HG02938 (cell line): ENCODE measurements around the gene FOXP1.
"Not testable (repeated sequence)": the region's sequence is repeated elsewhere in the genome, so short reads cannot be mapped to it uniquely, and the experiment has no call there.

Experiments used
- ATAC-seq: cut with Tn5 transposase; IDR thresholded peaks from one replicate; pipeline ENCODE4 v1.9.1; 2021; ENCODE audit warnings: mild to moderate bottlenecking, moderate library complexity; ENCODE audit not compliant: unreplicated experiment

Gene FOXP1

GRCh38 chr3:70975981-70976380, 607.5 kb downstream of the FOXP1 start:
- not testable (repeated sequence) for ATAC-seq

GRCh38 chr3:70974747-70975146, 608.8 kb downstream of the FOXP1 start:
- no peak for ATAC-seq

DNA sequence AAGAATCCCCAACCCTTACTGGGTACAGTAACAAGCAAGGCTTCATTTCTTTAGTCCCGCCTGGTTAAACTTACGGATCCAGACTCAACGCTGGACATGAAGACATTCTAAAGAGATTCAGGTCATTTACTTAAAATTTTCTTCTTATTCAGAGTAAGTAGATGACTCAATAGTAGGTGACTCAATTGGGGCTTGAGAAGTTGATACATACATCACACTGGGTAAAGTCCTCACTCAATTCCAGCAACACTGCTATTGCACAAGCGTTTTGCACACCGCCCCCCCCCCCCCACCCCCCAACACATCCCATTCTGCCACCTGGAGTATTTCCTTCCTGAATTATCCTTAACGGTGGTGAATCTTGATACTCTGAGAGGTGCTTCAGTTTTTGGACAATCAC, 610.0 kb downstream of the FOXP1 start:
- no peak for ATAC-seq

GRCh38 chr3:70972855-70973254, 610.7 kb downstream of the FOXP1 start:
- ATAC-seq, result no peak

- ATAC-seq, result no peak
Measured at GRCh38 chr3:70970952-70971351, 612.6 kb downstream of the FOXP1 start.

GRCh38 chr3:70970171-70970570, 613.4 kb downstream of the FOXP1 start:
- ATAC-seq, result no peak

- no peak for ATAC-seq
Measured at GRCh38 chr3:70963431-70964275, 619.9 kb downstream of the FOXP1 start.

DNA sequence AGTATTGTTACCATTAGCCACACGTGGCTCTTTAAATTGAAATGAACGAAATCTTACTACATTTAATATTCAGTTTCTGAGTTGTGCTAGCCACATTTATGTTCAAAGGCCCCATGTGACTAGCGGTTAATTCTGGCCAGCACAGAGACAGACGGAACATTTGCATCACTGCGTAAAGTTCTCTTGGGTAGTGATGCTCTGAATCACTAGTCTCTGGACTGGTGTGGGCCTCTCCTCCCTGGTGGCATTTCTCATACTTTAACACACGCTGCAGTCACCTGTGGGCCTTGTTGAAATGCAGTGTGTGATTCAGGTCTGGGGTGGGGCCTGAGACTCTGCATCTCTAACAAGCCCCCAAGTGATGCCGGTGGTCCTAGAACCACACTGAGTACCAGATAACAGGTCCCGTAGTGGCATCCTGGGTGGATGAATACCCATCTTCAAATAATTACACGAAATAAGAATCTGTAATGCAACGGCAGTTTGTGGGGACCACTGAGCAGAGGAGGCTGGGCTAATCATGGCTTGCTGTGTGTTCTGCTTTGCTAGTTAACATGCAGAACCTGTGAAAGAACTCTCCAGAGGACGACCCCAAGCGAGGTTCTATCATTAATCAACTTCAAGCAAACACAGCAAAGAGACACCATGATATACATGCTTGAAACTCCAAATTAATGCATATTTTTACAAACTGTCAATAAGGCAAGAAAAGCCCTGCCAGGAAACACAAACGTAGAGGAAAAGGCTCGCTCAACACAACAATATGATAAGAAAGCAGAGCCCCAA, 623.8 kb downstream of the FOXP1 start:
- no peak for ATAC-seq

- no peak for ATAC-seq
Measured at GRCh38 chr3:70952033-70952747, 631.3 kb downstream of the FOXP1 start.

GRCh38 chr3:70951316-70951715, 632.2 kb downstream of the FOXP1 start:
- no peak for ATAC-seq

DNA sequence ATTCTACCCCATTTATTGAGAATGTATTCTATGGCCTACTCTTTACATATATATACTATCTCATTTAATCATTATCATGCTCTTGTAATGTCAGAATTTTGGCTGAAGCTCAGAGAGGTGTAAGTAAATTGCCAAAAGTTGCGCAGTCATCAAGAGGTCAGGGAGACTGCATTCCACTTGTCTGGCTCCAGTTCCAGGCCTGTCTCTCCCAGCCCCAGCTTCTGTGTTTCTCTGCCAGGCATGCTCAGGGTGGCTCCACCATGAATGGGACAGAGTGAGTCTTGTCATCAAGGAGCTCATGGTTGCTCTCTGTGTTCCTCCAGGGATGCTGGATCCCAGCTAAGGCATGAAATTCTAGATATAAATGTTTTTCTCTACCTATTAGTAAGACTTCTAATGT, 635.9 kb downstream of the FOXP1 start:
- no peak for ATAC-seq

DNA sequence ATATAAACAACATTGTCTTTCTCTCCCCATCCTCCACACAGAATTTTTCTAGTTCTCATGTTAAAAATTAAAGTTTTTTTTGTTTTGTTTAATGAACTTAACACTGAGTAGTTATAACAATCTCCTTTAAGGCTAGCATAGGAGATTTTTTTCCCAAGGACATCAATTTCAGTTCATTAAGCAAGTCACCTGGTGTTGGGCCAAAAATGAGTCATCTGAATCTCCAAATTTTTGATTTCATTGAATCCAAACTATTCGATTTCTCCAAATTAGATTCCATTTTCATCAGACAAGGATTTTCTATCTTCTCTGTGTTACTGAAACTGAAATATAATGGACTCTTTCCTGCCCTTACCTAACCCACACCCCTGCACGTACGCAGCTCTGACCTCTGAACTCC, 639.6 kb downstream of the FOXP1 start:
- no peak for ATAC-seq

DNA sequence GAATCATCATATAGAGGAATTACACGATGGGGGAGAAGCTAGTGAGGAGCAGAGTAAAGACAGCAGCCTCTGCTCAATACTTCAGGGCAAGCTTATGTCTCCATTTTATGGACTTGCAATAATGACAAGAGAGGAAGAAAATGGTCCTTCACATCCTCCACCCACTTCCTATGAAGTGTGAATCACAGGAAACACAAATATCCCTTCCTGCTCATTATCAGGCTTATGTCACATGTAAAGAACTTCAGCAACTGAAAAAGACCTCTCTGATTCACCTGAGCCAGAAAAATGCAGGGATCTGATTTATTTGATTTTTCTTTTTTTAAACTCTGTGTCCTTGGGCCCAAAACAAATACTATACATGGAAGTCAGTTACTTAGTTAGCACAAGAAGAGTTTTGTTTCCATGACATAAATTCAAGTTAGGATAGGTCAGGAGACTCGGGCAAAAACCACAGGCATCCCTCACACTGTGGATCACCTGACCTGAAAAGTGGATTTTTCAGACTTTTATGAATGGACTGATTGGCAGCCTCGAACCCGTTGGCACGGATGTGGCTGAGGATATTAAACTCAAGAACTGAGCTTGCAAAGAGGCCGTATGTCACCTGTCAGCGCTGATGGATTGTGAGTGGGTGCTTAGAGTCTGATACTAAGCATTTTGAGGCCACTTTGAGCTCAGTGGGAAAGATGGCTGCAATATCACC, 650.3 kb downstream of the FOXP1 start:
- no peak for ATAC-seq

DNA sequence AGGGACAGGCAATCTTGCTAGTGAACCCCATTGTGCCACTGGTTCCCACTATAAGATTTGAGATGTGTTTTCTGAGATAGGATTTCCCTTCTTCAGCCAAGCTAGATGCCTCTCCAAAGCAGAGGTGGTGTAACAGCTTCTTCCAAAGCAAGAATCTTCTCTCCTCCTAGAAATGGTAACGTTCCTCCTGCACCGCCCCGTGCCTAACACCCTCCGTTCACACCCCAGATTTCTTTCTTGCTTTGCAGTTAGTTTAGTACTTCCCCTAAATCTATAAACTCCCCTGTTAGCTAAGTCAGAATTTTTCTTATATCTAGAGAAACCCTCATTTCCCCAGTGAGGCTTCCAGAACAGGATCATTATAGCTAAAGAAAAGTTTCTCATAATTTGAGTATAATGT, 653.5 kb downstream of the FOXP1 start:
- no peak for ATAC-seq

DNA sequence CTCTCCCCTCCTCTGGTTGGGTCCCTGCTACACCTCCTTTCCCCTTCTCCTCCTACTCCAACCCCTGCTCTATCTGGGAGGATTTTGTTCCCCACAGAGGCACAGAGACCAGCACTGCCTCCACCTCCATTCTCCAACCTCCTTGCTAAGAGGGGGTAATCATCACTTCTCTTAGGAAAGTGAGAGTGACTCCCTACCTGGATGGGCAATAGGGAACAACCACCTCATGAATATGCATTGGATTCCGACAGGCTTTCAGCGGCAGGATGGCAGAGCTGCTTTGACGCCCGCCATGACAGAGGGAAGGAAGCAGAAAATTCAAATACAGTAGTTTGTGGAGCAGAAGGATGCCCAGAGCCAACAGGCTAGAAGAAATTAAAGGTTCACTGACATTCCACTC, 656.3 kb downstream of the FOXP1 start:
- ATAC-seq, result no peak

GRCh38 chr3:70926835-70927234, 656.7 kb downstream of the FOXP1 start:
- ATAC-seq, result no peak

DNA sequence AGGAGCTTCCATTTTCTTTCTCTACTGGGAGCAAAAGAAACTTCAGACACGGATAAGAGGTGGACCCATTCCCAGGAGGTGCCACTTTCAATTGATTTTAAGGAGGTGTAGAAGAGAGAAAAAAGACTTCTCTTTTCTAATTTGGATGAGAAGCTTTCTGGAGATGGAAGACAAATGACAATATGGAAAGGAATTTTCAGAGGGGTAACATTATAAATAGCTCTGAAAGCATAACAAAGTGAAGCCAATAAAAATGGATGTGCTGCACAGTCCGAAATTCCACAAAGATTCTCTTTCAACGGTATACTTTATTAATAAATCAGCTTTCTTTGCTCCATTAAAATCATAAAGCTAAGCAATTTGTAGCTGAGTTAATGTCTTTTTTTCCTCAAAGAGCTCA, 663.9 kb downstream of the FOXP1 start:
- no peak for ATAC-seq

GRCh38 chr3:70919091-70919490, 664.4 kb downstream of the FOXP1 start:
- ATAC-seq, result no peak

DNA sequence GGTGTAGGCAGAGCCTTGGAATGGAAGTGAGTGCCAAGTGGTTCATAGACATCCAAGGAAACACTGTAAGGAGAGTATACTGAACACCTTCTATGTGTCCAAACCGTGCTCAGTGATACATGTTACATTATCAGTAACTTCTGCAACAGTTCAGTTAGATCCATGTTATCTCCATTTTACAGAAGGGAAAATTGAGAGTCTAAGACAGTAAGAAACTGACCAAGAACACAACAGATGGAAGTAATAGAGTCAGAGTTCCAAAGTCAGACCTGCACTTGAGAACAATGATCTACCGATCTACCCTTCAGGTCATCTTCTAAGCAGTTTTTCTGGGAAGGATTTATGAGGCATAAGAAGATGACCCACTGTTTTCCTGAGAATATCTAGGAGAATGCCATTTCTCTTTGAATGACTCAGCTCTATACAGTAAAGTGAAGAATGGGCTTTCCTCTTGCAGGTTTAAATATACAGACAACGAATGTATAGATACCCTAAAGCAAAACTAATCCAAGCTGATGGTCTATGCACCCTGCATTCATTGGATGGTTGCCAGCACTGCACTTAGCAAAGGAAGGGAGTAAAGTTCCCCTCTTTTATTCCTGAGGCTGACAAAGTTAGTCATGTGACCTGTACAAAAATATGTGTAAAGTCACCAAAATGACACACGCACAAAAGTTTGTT, 667.0 kb downstream of the FOXP1 start:
- ATAC-seq, result no peak

DNA sequence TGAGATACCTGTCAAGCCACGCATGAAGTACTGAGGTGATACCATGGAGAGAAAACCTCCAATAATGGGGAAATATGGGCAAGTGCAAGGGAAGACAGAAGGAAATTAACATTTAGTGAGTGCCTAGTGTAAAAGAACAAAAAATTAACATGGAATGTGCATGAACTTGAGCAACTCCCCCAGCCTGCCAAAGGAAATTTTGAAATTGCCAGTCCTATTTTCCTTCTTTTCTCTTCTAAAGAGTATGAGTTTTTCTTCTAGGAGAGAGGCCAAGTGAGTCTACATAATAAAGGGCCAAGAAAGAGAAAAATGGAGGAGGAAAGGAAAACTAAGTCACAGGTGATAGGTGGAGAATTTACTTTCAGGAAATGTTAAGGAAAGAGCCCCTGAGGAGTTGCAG, 668.7 kb downstream of the FOXP1 start:
- ATAC-seq, result no peak
